Osteoblast (primary cell): ENCODE data around the gene ADAT1. TPM values are rescaled to one million over a fixed set of nuclear protein-coding genes. Genes with fewer than 3 reads are reported as not detected.

Experiments used
- DNase-seq: peaks from one replicate; pipeline ENCODE4 v3.0.0; 2011; ENCODE audit warnings: low spot score, mixed read lengths; ENCODE audit not compliant: insufficient read length; ENCODE audit errors: missing footprints
- H2AFZ ChIP-seq: 2 replicates; pipeline ENCODE4 v1.6.0; 2011; ENCODE audit warnings: mild to moderate bottlenecking, low read length
- H3K27ac ChIP-seq: 2 replicates; pipeline ENCODE4 v1.5.1; 2011; ENCODE audit warnings: mild to moderate bottlenecking, low read depth, low read length, moderate library complexity
- H3K27me3 ChIP-seq: 2 replicates; pipeline ENCODE4 v1.6.0; 2012; ENCODE audit warnings: mild to moderate bottlenecking, control low read depth, inconsistent platforms, low read length, moderate library complexity; ENCODE audit not compliant: insufficient read depth
- H3K36me3 ChIP-seq: 2 replicates; pipeline ENCODE4 v1.5.1; 2011; ENCODE audit warnings: mild to moderate bottlenecking, low read length, control low read depth, moderate library complexity; ENCODE audit not compliant: insufficient read depth
- H3K4me1 ChIP-seq: 2 replicates; pipeline ENCODE4 v1.5.1; 2011; ENCODE audit warnings: mild to moderate bottlenecking, low read length, control low read depth, moderate library complexity; ENCODE audit not compliant: insufficient read depth
- H3K4me2 ChIP-seq: 2 replicates; pipeline ENCODE4 v1.6.0; 2011; ENCODE audit warnings: mild to moderate bottlenecking, low read length; ENCODE audit not compliant: insufficient read depth
- H3K4me3 ChIP-seq: fragments of 200-600 bp; sonication (generic); 3 replicates; pipeline ENCODE4 v1.5.1; 2012; ENCODE audit warnings: mild to moderate bottlenecking, low read length, inconsistent platforms; ENCODE audit not compliant: insufficient read depth
- H3K79me2 ChIP-seq: 2 replicates; pipeline ENCODE4 v1.6.0; 2012; ENCODE audit warnings: mild to moderate bottlenecking, low read length, control low read depth, inconsistent platforms; ENCODE audit not compliant: insufficient read depth
- H3K9me3 ChIP-seq: 2 replicates; pipeline ENCODE4 v1.5.1; 2011; ENCODE audit warnings: low read depth, low read length, control low read depth
- H4K20me1 ChIP-seq: 2 replicates; pipeline ENCODE4 v1.6.0; 2012; ENCODE audit warnings: mild to moderate bottlenecking, low read length, control low read depth; ENCODE audit not compliant: insufficient read depth
- CTCF ChIP-seq: IDR thresholded peaks from 2 replicates; pipeline ENCODE4 v1.5.1; 2011; ENCODE audit warnings: mild to moderate bottlenecking, low read depth, low read length, moderate library complexity; ENCODE audit errors: extremely low read depth
- total RNA-seq: library from RNA; depleted of rRNA; stranded (reverse); fragments of >200 nt; gene quantifications from 2 replicates; pipeline ENCODE4 v1.2.3, GENCODE V29; 2012

The ADAT1 gene
- total RNA-seq, 1 donor: 46.0 TPM

GRCh38 chr16:75647112-75647491, 24.0 kb upstream of the ADAT1 start:
- Histone ChIP-seq H3K27ac (peak overlapping the region; percentile 91), H4K20me1 (peaks cover 44% of the 10 kb centered on the region), H3K36me3 (peaks cover 25% of the 10 kb centered on the region), H3K27me3 (no peaks in the 10 kb centered on the region), H3K79me2 (peaks cover 94% of the 10 kb centered on the region), H3K4me2 (peak overlapping the region; percentile 93), H3K4me3 (peak overlapping the region; percentile 89), H3K4me1 (peaks cover 28% of the 10 kb centered on the region), H2AFZ (peak overlapping the region; percentile 96), H3K9me3 (no peaks in the 10 kb centered on the region)
- no peak for TF ChIP-seq CTCF
- DNase-seq: peak; percentile 49

GRCh38 chr16:75644240-75645012, 21.3 kb upstream of the ADAT1 start:
- Histone ChIP-seq H3K27me3 (no peaks in the 10 kb centered on the region), H3K4me1 (peaks cover 10% of the 10 kb centered on the region), H3K4me3 (no peak overlapping the region), H2AFZ (no peak overlapping the region), H4K20me1 (peaks cover 17% of the 10 kb centered on the region), H3K79me2 (peaks cover 82% of the 10 kb centered on the region), H3K4me2 (no peak overlapping the region), H3K36me3 (peaks cover 48% of the 10 kb centered on the region), H3K27ac (no peak overlapping the region), H3K9me3 (no peaks in the 10 kb centered on the region)
- TF ChIP-seq CTCF: no peak
- peak; percentile 17 for DNase-seq

- no peak for DNase-seq
- Histone ChIP-seq H3K4me2 (no peak overlapping the region), H3K79me2 (peaks cover 53% of the 10 kb centered on the region), H3K9me3 (no peaks in the 10 kb centered on the region), H2AFZ (no peak overlapping the region), H3K27me3 (no peaks in the 10 kb centered on the region), H3K27ac (no peak overlapping the region), H3K36me3 (peaks cover 77% of the 10 kb centered on the region), H4K20me1 (peaks cover 7% of the 10 kb centered on the region), H3K4me3 (no peak overlapping the region), H3K4me1 (no peaks in the 10 kb centered on the region)
- TF ChIP-seq CTCF: no peak
These were observed 17.5 kb upstream of the ADAT1 start for GRCh38 chr16:75640598-75640997.

- Histone ChIP-seq H3K4me2 (no peak overlapping the region), H3K27me3 (no peaks in the 10 kb centered on the region), H3K27ac (no peak overlapping the region), H3K36me3 (peaks cover 90% of the 10 kb centered on the region), H3K79me2 (peaks cover 7% of the 10 kb centered on the region), H3K4me1 (no peaks in the 10 kb centered on the region), H3K4me3 (no peak overlapping the region), H3K9me3 (no peaks in the 10 kb centered on the region), H4K20me1 (no peaks in the 10 kb centered on the region), H2AFZ (no peak overlapping the region)
- TF ChIP-seq CTCF: no peak
- no peak for DNase-seq
These were observed 12.0 kb upstream of the ADAT1 start for GRCh38 chr16:75635036-75635435.
